HG02884 (cell line): ENCODE data around the gene POMGNT2.
A peak's percentile ranks its signal among the peaks of the same experiment; 100 is the strongest.

Experiments used
- ATAC-seq: cut with Tn5 transposase; IDR thresholded peaks from one replicate; pipeline ENCODE4 v1.9.1; 2021; ENCODE audit warnings: mild to moderate bottlenecking, moderate library complexity; ENCODE audit not compliant: unreplicated experiment

POMGNT2 gene

GRCh38 chr3:43105596-43106292 is at the start of gene POMGNT2:
Gene POMGNT2, minus strand, starts transcription at chr3:43106079. Its CDS starts 24,648 bp downstream, at chr3:43081431.
- ATAC-seq = peak; percentile 92

DNA sequence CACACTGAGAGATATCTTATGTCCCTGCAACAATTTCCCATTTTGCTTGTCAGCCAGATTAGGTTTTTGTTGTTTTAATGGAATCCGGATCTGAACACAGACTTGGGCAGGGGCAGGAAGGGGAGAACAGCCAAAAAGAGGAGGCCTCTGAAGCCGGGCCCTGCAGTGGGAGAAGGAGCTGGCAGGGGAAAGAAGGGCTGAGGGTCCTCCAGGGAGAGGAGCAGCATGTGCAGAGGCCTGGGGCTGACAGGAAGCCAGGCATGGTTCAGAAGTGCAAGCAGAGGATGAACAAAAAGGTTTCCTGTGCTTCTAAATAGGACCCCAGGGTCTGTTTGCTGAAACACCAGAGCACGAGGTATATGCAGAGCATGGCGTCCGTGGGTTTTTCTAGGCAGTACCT is 49.1 kb upstream of the POMGNT2 start:
- no peak for ATAC-seq

GRCh38 chr3:43153216-43154083 is 47.6 kb upstream of the POMGNT2 start:
- no peak for ATAC-seq

- ATAC-seq = no peak
Observed at GRCh38 chr3:43152649-43153048, 46.8 kb upstream of the POMGNT2 start.

DNA sequence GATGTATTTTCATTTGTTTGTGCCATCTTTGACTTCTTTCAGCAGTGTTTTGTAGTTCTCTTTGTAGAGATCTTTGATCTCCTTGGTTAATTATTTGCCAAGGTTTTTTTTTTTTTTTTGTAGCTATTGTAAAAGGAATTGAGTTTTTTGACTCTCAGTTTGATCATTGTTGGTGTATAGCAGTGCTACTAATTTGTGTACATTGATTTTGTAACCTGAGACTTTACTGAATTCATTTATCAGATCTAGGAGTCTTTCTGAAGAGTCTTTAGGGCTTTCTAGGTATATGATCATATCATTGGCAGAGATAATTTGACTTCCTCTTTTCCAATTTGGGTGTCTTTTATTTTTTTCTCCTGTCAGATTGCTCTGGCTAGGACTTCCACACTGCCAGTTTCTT is 42.2 kb upstream of the POMGNT2 start:
- ATAC-seq = no peak

DNA sequence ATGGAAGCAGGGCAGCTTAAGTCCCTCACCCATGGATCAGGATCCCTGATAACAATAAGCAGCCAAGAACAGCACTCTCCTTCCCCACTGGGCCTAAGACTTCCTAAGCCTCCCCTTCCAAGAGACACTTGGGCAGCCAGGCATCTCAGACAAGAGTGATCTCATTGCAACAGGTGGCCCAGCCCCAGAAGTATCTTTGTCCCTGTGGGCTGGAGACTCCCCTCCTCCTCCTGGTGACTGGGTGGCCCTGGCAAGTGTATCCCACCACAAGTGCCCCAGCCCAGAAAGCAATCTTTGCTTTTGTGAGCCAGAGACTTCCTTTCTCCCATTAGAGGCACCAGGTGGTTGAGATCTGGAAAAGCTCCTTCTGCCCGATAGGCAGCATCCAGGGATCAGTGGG is 40.7 kb upstream of the POMGNT2 start:
- no peak for ATAC-seq

DNA sequence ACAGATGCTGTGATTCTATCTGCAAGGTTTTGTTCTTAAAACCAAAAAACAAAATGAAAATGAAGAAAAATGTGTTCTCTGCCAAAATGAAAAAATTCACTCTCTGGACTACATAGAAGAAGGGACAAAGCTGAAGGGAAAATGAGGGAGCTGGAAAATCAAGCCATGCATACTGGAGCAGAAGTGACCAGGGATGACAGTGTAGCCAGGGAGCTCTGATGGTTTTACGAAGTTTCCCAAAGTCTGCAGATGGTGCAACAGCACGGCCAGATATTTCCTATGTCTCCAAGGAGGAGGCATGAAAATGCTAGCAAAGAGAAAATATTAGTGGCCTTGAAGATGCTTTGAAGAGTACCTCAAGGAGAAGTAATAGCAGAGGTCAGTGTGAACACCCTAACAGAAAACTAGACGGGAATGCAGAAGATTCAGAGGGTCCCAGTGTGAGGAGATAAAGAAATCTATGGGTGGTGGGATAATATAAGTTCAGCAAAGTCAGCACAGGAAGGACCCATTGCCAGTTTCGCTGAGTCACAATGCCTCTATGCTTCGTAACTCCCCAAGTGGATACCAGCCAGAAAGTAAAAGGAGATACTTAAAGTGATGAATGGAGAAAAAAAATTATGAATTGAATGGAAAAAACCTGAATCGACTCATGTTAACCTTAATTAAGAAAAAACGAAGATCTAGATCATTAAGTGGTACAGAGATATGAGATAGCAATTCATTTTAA is 39.0 kb upstream of the POMGNT2 start:
- no peak for ATAC-seq

DNA sequence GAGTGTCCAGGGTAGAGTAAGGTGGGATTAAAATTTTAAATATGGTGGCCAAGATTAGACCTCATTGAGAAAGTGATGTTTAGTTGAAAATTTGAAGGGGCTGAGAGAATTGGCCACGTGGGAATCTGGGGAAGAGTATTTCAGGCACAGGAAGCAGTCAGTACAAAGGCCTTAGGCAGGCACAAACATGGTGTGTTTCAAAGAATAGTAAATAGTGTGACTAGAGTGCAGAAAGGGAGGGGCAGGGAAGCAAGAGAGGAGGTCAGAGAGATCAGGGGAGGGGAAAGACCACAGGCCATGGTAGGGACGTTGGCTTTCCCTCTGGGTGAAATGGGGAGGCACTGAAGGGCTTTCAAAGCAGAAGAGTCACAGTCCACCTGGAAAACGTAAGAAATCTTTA is 36.6 kb upstream of the POMGNT2 start:
- no peak for ATAC-seq

DNA sequence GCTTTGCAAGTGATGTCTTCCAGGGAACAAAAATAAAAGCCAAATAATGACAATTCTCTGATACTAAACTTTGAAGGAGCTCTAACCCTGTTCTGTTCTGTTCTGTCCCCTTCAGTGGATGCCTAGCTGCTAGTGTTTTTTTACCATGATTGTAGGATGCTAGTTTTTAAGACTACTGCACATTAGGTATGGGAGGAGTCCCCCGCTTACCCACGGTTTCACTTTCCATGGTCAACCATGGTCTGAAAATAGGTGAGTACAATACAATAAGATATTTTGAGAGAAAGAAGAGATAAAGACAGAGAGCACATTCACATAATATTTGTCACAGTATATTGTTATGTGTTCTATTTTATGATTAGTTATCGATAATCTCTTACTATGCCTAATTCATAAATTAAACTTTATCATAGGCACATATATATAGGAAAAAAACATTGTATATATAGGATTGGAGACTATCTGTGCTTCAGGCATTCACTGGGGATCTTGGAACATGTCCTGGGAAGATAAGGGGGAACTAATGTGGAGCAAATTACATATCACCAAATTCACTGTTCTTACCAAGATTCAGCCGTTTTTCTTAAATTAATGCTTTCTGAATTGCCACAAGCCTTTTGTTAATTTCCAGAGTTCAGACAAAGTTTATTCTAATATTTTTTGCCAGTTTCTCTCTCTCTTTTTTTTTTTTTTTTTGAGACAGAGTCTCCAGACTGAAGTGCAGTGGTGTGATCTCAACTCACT is 32.8 kb upstream of the POMGNT2 start:
- no peak for ATAC-seq

- no peak for ATAC-seq
Observed at GRCh38 chr3:43132870-43133636, 27.2 kb upstream of the POMGNT2 start.

DNA sequence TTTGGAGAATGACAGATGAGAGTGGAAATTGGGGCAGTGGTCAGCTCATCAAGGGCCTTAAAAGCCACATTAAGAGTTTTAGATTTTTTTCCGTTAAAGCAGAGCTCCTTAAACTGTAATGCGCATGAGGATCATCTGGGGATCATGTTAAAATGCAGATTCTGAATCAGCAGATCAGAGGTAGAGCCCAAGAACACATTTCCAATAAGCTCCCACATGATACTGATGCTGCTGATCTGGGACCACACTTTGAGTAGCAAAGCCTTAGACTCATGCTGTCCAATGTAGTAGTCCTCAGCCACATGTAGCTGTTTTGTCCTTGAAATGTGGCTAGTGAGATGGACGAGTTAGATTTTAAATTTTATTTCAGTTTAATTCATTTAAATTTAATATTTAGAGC is 26.3 kb upstream of the POMGNT2 start:
- no peak for ATAC-seq

DNA sequence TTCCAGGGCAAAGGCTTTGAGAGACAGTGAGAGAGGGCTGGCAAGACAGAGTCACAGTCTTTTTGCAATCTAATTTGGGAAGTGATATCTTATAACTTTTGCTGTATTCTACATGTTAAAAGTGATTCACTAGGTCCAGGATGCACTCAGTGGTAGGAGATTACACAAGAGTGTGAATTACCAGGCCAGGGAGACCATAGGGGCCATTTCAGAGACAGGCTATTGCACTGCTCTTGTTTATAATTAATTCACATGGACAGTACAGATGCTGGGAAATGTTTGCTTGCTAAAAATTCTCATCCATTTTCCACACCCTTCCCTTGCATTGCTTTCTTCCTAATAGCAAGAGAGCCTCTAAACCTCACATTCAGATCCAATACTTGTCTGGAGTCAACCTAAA is 22.6 kb upstream of the POMGNT2 start:
- no peak for ATAC-seq

GRCh38 chr3:43126536-43126935 is 20.7 kb upstream of the POMGNT2 start:
- no peak for ATAC-seq

DNA sequence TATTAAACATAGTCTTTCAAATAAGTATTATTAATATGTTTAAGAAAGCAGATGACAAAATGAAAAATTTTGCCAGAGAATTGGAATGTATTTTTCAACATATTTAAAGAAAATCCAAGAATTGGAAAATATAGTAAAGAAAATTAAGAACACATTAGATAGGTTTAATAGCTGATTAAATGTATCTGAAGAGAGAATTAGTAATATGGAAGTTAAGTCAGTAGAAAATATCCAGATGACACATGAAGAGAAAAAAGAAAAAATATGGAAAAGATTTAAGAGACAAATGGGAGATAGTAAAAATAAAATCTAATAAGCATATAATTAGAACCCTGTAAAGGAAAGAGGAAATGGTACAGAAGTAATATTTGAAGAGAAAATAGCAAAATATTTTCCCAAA is 18.0 kb upstream of the POMGNT2 start:
- no peak for ATAC-seq

DNA sequence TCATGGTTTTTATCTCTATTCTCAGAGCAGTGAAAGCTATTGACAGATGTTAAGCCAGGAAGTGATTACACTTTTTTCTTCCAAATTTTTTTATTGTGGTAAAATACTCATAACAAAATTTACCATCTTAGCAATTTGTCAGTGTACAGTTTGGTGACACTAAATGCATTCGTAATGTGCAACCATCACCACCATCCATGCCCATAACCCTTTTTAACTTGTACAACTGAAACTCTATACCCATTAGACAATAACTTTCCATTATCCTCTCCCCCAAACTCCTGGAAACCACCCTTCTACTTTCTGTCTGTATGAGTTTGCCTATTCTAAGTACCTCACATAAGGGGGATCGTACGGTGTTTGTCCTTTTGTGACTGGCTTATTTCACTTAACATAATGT is 15.1 kb upstream of the POMGNT2 start:
- ATAC-seq = no peak

- ATAC-seq = no peak
Observed at GRCh38 chr3:43117257-43117656, 11.4 kb upstream of the POMGNT2 start.

GRCh38 chr3:43113671-43114070 is 7.8 kb upstream of the POMGNT2 start:
- ATAC-seq = no peak

DNA sequence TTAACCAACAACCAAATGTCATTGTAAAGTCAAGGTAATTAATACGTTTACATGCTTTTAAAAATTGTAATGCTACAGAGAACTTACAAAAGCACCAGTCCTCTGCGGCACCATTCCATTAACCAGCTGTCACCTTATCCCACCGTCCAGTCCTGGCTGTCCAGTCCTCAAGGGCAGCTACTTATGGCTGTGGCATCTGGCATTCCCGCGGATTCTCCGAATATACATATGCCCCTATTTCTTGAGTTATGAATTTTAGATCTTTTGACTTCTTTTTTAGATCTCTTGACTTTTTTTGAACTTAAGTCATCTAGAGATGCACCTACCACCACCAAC is 382 bp upstream of the POMGNT2 start:
- ATAC-seq = no peak

GRCh38 chr3:43104660-43105595 is 951 bp downstream of the POMGNT2 start:
- no peak for ATAC-seq
